Stomach (tissue), 4 donors: Measurements from ENCODE around the gene FBXO4.

ENCODE experiments used
- POLR2A ChIP-seq, 4 donors: fragments of 450-650 bp; IDR thresholded peaks; one replicate each; pipeline ENCODE4 v1.6.1; 2016; ENCODE audit warnings: antibody characterized with exemption in 4 of 4, control low read depth in 2 of 4, mild to moderate bottlenecking in 1 of 4, moderate library complexity in 1 of 4
- POLR2AphosphoS5 ChIP-seq, 3 donors: sonication (generic); formaldehyde crosslinking; IDR thresholded peaks; one replicate each; pipeline ENCODE4 v1.6.1; 2016; ENCODE audit warnings: antibody characterized with exemption in 3 of 3
- TF ChIP-seq, protein P1 (sequence below), 7 experiments: fragments of 450-650 bp in 4 of 7; fragments of 200-600 bp in 3 of 7; sonication (generic) in 3 of 7; IDR thresholded peaks; one replicate each; pipeline ENCODE4 v1.5.1; 2016 to 2019; ENCODE audit warnings: antibody characterized with exemption in 7 of 7, control low read depth in 2 of 7, mild to moderate bottlenecking in 1 of 7

GRCh38 chr5:41893074-41893851 lies 31.8 kb upstream of the FBXO4 start:
- TF ChIP-seq, protein P1, sequence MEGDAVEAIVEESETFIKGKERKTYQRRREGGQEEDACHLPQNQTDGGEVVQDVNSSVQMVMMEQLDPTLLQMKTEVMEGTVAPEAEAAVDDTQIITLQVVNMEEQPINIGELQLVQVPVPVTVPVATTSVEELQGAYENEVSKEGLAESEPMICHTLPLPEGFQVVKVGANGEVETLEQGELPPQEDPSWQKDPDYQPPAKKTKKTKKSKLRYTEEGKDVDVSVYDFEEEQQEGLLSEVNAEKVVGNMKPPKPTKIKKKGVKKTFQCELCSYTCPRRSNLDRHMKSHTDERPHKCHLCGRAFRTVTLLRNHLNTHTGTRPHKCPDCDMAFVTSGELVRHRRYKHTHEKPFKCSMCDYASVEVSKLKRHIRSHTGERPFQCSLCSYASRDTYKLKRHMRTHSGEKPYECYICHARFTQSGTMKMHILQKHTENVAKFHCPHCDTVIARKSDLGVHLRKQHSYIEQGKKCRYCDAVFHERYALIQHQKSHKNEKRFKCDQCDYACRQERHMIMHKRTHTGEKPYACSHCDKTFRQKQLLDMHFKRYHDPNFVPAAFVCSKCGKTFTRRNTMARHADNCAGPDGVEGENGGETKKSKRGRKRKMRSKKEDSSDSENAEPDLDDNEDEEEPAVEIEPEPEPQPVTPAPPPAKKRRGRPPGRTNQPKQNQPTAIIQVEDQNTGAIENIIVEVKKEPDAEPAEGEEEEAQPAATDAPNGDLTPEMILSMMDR (IDR thresholded peaks at IDR 0.05), result no peak
- TF ChIP-seq POLR2A (IDR thresholded peaks at IDR 0.05) (no peak), POLR2AphosphoS5 (IDR thresholded peaks at IDR 0.05) (no peak)
